HG02938 (cell line): ENCODE data around the gene AFF1.
"Not testable (repeated sequence)": the region's sequence is repeated elsewhere in the genome, so short reads cannot be mapped to it uniquely, and the experiment has no call there.

Experiments
- ATAC-seq: cut with Tn5 transposase; IDR thresholded peaks from one replicate; pipeline ENCODE4 v1.9.1; 2021; ENCODE audit warnings: mild to moderate bottlenecking, moderate library complexity; ENCODE audit not compliant: unreplicated experiment

Gene AFF1

DNA sequence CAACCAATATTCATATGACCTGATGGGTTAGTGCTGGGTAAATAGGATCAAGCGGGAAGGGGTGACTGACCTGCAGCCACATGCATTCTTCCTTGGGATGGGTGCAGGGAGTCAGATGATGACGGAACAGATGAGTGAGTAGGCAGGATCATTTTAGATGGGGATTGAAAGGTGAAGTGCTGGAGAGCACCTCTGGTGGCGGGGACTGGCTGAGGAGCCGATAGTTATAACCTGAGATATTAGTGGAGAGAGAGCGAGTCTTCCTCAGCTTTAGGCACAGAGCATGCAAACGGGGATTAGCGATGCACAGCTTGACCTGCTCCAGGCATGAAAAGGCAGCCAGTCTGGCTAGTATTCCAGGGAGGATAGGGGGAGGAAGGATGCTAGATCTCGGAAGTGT, 99.1 kb downstream of the AFF1 start:
- ATAC-seq, result no peak

DNA sequence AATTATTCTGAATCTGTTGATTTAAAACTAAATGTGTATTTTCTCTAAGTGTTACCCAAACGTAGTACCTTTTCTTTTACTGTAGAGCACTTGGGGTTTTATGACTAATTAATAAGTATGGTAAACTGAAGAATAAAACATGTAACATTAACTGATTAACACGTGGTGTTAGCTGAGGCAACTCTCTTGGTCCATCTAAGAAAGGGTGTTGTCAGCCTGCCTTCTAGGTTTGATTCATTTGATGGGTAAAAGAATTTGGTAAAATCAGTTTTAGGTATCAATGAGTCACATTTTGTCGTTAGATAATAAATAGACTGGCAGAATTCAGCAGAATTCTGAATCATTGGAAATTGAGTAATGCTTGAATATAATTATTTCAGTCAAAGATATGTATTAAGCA, 99.7 kb downstream of the AFF1 start:
- ATAC-seq, result no peak

GRCh38 chr4:87035881-87036509, 101.2 kb downstream of the AFF1 start:
- no peak for ATAC-seq

DNA sequence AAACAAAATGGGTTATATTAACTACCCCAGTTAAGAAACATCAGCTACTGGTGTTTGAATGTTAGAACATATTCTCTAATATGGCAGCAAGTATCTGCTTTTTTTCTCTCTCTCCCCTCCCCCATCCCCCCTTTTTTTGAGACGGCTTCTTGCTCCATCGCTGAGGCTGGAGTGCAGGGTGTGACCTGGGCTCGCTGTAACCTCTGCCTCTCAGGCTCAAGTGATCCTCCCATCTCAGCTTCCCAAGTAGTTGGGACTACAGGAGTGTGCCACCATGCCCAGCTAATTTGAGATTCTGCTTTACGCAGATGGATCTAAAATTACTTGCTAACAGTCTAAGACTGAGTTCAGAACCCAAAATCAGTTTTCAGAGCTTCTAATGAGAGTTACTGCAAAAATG, 101.9 kb downstream of the AFF1 start:
- no peak for ATAC-seq

DNA sequence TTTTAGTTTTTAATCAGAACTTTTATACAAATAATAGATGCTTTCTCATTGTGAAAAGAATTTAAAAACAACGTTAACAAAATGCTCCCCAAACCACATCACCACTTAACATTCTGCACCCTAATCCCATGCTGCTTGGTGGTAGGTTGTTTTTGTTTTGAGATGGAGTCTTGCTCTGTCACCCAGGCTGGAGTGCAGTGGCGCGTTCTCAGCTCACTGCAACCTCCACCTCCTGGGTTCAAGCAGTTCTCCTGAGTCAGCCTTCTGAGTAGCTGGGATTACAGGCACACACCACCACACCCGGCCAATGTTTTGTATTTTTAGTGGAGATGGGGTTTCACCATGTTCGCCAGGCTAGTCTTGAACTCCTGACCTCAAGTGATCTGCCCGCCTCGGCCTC, 102.4 kb downstream of the AFF1 start:
- ATAC-seq, result not testable (repeated sequence)

DNA sequence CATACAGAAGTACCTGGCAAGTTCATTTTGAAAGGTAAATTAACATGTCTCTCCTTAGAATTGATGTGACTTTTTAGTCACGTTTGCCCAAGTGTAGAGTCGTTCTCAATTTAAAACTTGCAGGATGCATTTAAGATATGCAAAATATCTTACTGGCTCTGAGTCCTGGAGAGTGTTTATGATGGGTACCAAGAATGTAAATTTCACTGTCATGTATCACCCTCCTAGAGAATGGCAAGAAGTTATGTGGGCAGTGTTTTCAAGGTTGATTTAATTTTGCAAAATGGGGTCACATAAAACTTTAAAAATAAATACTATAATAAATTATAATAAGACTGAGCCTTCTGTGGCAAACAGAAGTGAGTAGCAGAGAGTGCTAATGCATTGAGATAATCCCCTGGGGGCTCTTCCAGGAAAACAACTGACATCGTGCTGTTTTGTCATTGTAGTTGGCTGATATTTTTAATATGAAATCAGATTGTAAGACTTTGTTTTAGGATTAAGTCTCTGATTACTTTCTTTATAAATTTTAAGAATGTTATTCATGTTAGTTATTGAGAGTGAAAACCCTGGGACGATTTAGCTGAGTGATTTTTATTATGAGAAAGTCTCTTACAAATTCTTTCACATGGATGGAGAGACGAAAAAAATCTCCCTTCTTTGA, 103.0 kb downstream of the AFF1 start:
- ATAC-seq, result no peak

DNA sequence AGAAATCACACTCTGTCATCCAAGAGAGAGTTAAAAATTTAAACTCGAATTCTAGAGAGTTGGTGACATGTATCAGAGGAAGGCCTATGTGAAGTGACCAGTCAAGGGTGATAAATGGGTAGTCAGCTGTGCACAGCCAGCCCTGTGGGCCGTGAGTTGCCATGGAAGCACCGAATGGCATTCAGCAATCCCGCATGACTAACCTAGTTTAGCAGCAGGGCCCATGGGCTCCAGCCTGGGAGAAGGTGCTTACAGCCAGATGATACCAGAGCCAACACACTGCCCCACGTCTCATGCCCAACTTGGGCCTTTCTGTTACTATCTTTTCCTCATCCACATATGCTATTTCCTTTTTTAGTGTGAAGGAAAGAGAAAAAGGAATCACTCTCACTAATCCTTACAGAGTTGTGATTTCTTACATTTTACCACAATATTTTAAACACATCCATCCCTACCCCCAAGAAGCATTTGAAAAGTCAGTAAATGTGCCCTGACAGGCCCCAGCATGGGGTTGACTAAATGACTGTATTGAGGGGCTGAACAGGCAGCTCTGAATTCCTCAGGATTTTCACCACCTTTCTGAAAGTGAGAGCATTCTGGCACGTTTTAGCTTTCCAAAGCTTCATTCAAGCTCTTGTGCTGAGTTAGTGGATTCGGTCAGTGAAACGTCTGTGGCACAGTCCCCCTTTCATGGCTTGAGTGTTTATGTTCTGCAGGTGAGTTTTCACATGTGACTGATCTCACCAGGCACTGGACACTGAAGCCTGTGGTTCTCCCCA, 104.2 kb downstream of the AFF1 start:
- peak; percentile 57 for ATAC-seq

GRCh38 chr4:87041141-87041540, 106.3 kb downstream of the AFF1 start:
- ATAC-seq, result no peak

GRCh38 chr4:87042221-87042620, 107.4 kb downstream of the AFF1 start:
- no peak for ATAC-seq

- ATAC-seq, result peak; percentile 41
These were observed 108.4 kb downstream of the AFF1 start for GRCh38 chr4:87042986-87043820.

DNA sequence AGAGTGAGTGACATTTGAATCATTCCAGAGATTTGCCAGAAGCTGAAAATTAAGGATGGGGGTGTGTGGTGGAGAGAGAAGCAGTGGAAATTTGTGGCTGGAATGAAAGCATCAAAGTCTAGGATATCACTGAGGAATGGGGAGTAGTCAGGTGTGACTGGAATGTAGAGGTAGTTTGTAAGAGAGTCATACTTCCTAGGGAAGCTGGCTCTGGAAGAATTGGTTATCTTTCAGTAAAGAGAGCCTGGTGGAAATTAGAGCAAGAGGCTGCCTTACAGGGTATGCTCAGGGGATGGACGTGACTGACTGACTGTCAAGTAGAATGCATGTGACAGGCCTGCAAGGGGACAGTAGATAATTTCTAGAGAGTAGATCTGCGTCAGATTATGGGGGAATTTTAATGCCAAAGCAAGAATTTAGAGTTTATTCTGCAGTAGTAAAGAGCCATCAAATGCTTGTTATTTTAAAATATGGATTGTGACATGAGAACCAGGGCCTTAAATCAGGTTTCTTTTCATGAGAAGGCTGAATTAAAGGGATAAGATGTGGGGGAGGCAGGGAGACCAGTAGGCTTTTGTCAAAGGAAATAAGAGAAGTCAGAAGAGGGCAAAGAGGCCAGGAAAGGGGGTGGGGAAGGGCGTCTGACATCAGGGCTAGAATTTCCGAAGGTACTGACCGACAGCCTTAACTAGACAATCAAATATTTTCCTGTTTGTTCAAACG, 109.9 kb downstream of the AFF1 start:
- no peak for ATAC-seq

GRCh38 chr4:87045234-87045558, 110.4 kb downstream of the AFF1 start:
- ATAC-seq, result no peak

DNA sequence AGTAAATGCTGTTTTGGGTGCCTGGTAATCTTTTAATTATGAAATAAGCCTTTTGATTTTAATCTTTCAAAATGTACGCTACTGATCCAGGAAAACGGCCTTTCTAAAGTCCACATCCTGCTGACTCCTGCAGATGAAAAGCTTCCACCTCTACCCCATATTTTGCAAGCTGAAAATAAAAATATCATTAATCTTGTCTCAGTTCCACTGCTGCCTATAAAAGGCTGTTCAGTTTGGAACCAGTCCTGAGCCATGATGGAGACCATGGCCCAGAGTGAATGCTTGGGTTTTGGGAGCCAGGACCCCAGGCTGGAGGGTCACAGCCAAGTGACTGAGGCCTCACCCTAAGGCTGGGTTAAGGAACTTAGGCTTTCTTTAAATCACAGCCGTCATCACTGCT, 110.8 kb downstream of the AFF1 start:
- ATAC-seq, result no peak

- no peak for ATAC-seq
These were observed 111.3 kb downstream of the AFF1 start for GRCh38 chr4:87046121-87046551.

GRCh38 chr4:87047281-87047798, 112.5 kb downstream of the AFF1 start:
- ATAC-seq, result no peak

DNA sequence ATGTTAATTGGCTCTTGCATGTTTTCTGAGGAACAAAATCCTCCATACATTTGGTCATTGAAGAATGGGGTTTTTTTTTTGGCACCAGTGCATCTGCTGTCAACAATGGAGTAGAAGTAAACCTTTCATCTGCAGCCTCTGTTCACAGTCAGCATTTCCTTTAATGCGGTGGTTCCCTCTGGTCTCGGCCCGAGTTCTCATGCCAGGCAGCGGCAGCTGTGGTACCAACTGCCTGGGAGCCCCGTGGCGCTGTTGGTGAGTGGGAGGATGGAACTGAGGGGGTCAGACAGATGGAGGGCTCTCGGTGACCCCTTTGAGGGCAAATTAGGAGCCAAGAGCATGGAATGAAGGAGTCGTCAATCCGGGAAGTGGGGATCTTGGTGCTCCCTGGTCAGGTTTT, 114.7 kb downstream of the AFF1 start:
- ATAC-seq, result no peak

- ATAC-seq, result no peak
These were observed 115.8 kb downstream of the AFF1 start for GRCh38 chr4:87050596-87050995.

DNA sequence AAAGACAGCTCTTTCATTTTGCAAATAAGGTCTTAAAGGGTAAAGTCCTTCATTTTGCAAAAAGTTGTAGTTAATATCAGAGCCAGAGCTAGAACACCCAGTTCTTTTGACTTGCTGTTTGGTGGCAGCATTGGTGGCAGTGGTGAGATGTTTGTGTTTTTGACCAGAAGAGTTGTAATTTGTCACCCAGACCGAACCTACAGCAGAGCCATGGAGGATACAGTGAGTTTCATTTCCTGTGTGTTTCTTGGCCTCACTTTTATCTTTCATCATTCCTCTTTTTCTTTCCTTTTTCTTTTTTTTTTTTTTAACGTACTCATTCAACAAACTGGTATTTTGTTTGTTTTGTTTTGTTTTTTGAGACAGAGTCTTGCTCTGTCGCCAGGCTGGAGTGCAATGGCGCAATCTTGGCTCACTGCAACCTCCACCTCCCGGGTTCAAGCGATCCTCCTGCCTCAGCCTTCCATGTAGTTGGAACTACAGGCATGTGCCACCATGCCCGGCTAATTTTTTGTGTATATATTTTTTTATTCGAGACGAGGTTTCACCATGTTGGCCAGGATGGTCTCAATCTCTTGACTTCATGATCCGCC, 116.4 kb downstream of the AFF1 start:
- no peak for ATAC-seq

DNA sequence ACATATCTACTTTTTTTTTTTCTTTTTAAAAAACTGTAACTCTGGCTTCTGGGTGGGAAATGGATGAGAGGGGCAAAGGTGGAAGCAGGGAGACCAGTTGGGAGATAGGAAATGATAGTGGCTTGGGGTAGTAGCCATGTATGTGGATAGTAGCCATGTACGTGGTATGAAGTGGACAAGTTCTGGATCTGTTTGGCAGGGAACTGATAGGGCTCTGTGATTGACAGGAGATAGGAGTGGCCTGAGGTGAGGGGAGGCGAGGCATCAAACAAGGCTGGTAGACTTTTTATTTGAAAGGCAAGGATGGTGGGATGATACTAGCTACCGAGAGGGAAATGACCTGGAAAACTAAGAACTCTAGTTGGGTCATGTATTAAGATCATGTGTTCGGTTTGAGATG, 117.8 kb downstream of the AFF1 start:
- ATAC-seq, result no peak

- no peak for ATAC-seq
These were observed 118.4 kb downstream of the AFF1 start for GRCh38 chr4:87053176-87053658.
